HepG2 (cell line): ENCODE results near the gene TAF6L. TPM values are rescaled to one million over a fixed set of nuclear protein-coding genes. Genes with fewer than 3 reads are reported as not detected.

Experiments used
- CREBL2 ChIP-seq: sonication (generic); formaldehyde crosslinking; IDR thresholded peaks from 2 replicates; pipeline ENCODE4 v1.8.1; 2023; ENCODE audit warnings: missing genetic modification reagents, mild to moderate bottlenecking, borderline replicate concordance
- DPF2 ChIP-seq: sonication (generic); formaldehyde crosslinking; IDR thresholded peaks from 2 replicates; pipeline ENCODE4 v1.4.0; 2020; ENCODE audit warnings: mild to moderate bottlenecking, low read depth, missing genetic modification reagents, borderline replicate concordance
- DR1 ChIP-seq: sonication (generic); formaldehyde crosslinking; IDR thresholded peaks from 2 replicates; pipeline ENCODE4 v1.8.0; 2021; ENCODE audit warnings: mild to moderate bottlenecking, missing genetic modification reagents, inconsistent platforms
- ERF ChIP-seq: IDR thresholded peaks from 2 replicates; pipeline ENCODE4 v1.6.1; 2018; ENCODE audit warnings: missing biosample characterization, missing genetic modification reagents
- ETS1 ChIP-seq: sonication (generic); formaldehyde crosslinking; IDR thresholded peaks from 2 replicates; pipeline ENCODE4 v1.4.0; 2020; ENCODE audit warnings: missing genetic modification reagents
- FLYWCH1 ChIP-seq: sonication (generic); formaldehyde crosslinking; IDR thresholded peaks from 2 replicates; pipeline ENCODE4 v1.8.1; 2023; ENCODE audit warnings: mild to moderate bottlenecking, missing genetic modification reagents
- ISL2 ChIP-seq: sonication (generic); formaldehyde crosslinking; IDR thresholded peaks from 2 replicates; pipeline ENCODE4 v1.5.0; 2020; ENCODE audit warnings: missing genetic modification reagents
- MAF1 ChIP-seq: sonication (generic); formaldehyde crosslinking; IDR thresholded peaks from 2 replicates; pipeline ENCODE4 v1.5.0; 2020; ENCODE audit warnings: missing genetic modification reagents, borderline replicate concordance
- NR2F1 ChIP-seq, 2 experiments: fragments of 450-650 bp in 1 of 2; formaldehyde crosslinking in 1 of 2; IDR thresholded peaks; 2 replicates each; pipeline versions ENCODE4 v1.5.0 to v1.6.1; 2016 to 2020; ENCODE audit warnings: mild to moderate bottlenecking in 1 of 2, missing compliant biosample characterization in 1 of 2, missing genetic modification reagents in 1 of 2, moderate library complexity in 1 of 2
- PAX8 ChIP-seq: sonication (generic); formaldehyde crosslinking; IDR thresholded peaks from 2 replicates; pipeline ENCODE4 v1.8.0; 2022; ENCODE audit warnings: mild to moderate bottlenecking, missing genetic modification reagents, borderline replicate concordance
- PHF21A ChIP-seq: sonication (generic); formaldehyde crosslinking; IDR thresholded peaks from 2 replicates; pipeline ENCODE4 v1.5.0; 2020; ENCODE audit warnings: mild to moderate bottlenecking, missing genetic modification reagents
- SMYD3 ChIP-seq: sonication (generic); formaldehyde crosslinking; IDR thresholded peaks from 2 replicates; pipeline ENCODE4 v1.8.1; 2023; ENCODE audit warnings: mild to moderate bottlenecking, missing genetic modification reagents
- TBL1XR1 ChIP-seq: fragments of 150-350 bp; IDR thresholded peaks from 2 replicates; pipeline ENCODE4 v1.6.1; 2014; ENCODE audit warnings: borderline replicate concordance, low read length; ENCODE audit not compliant: partially characterized antibody
- TFDP1 ChIP-seq: IDR thresholded peaks from 2 replicates; pipeline ENCODE4 v1.6.1; 2016; ENCODE audit warnings: missing compliant biosample characterization, missing genetic modification reagents, borderline replicate concordance
- ZFX ChIP-seq: sonication (generic); formaldehyde crosslinking; IDR thresholded peaks from 2 replicates; pipeline ENCODE4 v1.4.0; 2020; ENCODE audit warnings: mild to moderate bottlenecking, low read depth, missing genetic modification reagents, moderate library complexity
- ZIK1 ChIP-seq: sonication (generic); formaldehyde crosslinking; IDR thresholded peaks from 2 replicates; pipeline ENCODE4 v1.5.0; 2020; ENCODE audit warnings: mild to moderate bottlenecking, low read depth, missing genetic modification reagents, borderline replicate concordance
- ZKSCAN5 ChIP-seq: sonication (generic); formaldehyde crosslinking; IDR thresholded peaks from 2 replicates; pipeline ENCODE4 v1.5.1; 2020; ENCODE audit warnings: mild to moderate bottlenecking, missing genetic modification reagents
- ZNF496 ChIP-seq: sonication (generic); formaldehyde crosslinking; IDR thresholded peaks from 2 replicates; pipeline ENCODE4 v1.8.1; 2023; ENCODE audit warnings: mild to moderate bottlenecking, moderate library complexity, missing genetic modification reagents; ENCODE audit not compliant: insufficient replicate concordance
- ZNF614 ChIP-seq: IDR thresholded peaks from 2 replicates; pipeline ENCODE4 v1.6.1; 2018; ENCODE audit warnings: missing biosample characterization, missing genetic modification reagents, inconsistent platforms, borderline replicate concordance
- ZNF720 ChIP-seq: sonication (generic); formaldehyde crosslinking; IDR thresholded peaks from 2 replicates; pipeline ENCODE4 v1.4.0; 2020; ENCODE audit warnings: missing genetic modification reagents
- ZNF784 ChIP-seq: sonication (generic); formaldehyde crosslinking; IDR thresholded peaks from 2 replicates; pipeline ENCODE4 v1.5.1; 2020; ENCODE audit warnings: missing genetic modification reagents, mild to moderate bottlenecking, borderline replicate concordance
- polyA plus RNA-seq, 8 experiments: library from polyadenylated mRNA; depleted of rRNA in 3 of 8; stranded (reverse) in 7 of 8; unstranded in 1 of 8; fragments of >200 nt; fragmentation: Illumina TruSeq in 4 of 8; extraction: Trizol in 4 of 8; gene quantifications; 2 replicates each; pipeline versions ENCODE4 v1.2.1 to v1.2.3, GENCODE V29; 2011 to 2016; ENCODE audit warnings: low read depth in 4 of 8, missing spikeins in 1 of 8, mixed read lengths in 1 of 8; ENCODE audit not compliant: insufficient read depth in 1 of 8
- total RNA-seq, 5 experiments: library from RNA; depleted of rRNA; stranded (reverse); fragments of >200 nt; fragmentation: Illumina TruSeq; extraction: Trizol; gene quantifications; 2 replicates each; pipeline ENCODE4 v1.2.3, GENCODE V29; 2016; ENCODE audit warnings: low read depth in 1 of 5

Gene TAF6L
- total and polyA plus RNA-seq, 2 of the 13 experiments (the other 11 are each of a cell fraction or from before 2014, with no cell fraction given), result 12.6 to 19.4 TPM

- TF ChIP-seq ZNF784 (no peak), MAF1 (CRISPR knock-in tag) (peak; percentile 69), DPF2 (CRISPR knock-in tag) (no peak), ZIK1 (CRISPR knock-in tag) (peak; percentile 81; the same call in 1 of the 2 replicates), PAX8 (CRISPR knock-in tag) (peak; percentile 96), ZNF720 (CRISPR knock-in tag) (no peak), PHF21A (CRISPR knock-in tag) (no peak; the same call in 1 of the 2 replicates), ERF (CRISPR knock-in tag) (peak; percentile 91), ETS1 (CRISPR knock-in tag) (0 out of 2 replicates have a peak, but pooled peaks have one; percentile 44), ZNF614 (CRISPR knock-in tag) (peak; percentile 72; the same call in 1 of the 2 replicates), DR1 (CRISPR knock-in tag) (peak; percentile 75), CREBL2 (CRISPR knock-in tag) (no peak), ISL2 (CRISPR knock-in tag) (peak; percentile 65; the same call in 1 of the 2 replicates), TFDP1 (CRISPR knock-in tag) (peak; percentile 87), TBL1XR1 (peak; percentile 28), SMYD3 (peak; percentile 94), NR2F1 (CRISPR knock-in tag; IDR thresholded peaks at IDR 0.05) (no peak), ZFX (CRISPR knock-in tag) (peak; percentile 86), FLYWCH1 (CRISPR knock-in tag) (0 out of 2 replicates have a peak, but pooled peaks have one; percentile 86), ZKSCAN5 (no peak), ZNF496 (no peak)
Observed at GRCh38 chr11:62787005-62787759, 16.0 kb downstream of the TAF6L start, which contains the start of gene TMEM179B (continued).
